ENCODE measurements around the gene SPON2. TPM values are rescaled to one million over a fixed set of nuclear protein-coding genes. Genes with fewer than 3 reads are reported as not detected.

Gene SPON2
- total and polyA plus RNA-seq, 8 donors, result 3.1 to 45.2 (median 11.0) TPM

DNA sequence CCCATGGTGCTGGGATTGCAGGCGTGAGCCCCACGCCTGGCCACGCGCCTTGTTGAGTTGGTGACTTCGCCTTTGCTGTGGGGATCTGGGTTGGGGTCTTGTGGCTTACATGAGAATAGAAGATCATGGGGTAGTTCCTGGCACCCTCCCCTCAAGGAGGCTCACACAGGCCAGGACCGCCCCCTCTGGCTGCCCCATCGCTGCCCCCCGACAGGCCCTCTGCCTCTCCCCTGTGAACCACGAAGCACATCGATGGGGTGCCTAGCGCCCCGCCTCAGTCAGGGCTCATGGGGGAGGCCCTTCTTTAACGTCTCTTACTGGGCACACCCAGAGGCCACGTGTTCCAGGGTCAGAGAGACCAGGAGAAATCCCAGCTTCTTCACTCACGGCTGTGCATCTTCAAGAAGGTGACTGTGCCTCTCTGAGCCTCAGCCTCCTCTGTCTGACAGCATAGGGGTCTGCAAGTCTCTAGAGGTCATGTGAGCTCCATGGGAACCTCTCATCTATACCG lies 23.6 kb upstream of the SPON2 start:
- peak in 1 of 6 donors; percentile 63 for DNase-seq
- H3K4me1 ChIP-seq, result peaks cover 14 to 17% (median 16%) of the 10 kb centered on the region in 3 donors

DNA sequence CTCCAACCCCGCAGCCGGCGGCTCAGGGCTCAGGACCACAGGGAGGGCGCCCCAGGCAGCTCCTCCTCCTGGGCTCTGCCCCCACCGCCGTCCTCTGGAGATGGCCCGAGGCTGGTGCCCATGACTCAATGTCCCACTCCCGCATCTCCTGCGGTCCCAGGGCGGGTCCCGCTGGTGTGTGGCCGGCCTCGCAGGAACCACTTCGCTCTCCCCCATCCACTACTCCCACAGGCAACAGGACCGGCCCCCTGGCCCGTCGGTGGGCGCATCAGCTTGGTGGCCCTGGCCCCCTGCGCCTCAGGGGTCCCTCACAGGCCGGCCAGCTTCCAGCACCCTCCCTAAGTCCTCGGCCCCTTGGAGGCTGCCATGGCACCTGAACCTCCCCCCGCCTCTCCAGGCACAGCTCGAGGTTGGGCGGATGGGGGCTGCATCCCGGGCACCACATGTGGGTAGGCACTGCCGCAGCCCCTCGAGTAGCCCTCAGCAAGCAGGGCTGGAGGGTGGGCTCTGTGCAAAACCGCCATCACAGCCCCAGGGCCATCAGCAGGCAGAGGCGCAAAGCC lies 22.8 kb upstream of the SPON2 start:
- no peaks in the 10 kb centered on the region for H3K36me3 ChIP-seq
- peaks cover 14 to 17% (median 16%) of the 10 kb centered on the region in 3 donors for H3K4me1 ChIP-seq
- intact Hi-C loops (cut with DNase I), result no loop called here
- TF ChIP-seq, protein P1, sequence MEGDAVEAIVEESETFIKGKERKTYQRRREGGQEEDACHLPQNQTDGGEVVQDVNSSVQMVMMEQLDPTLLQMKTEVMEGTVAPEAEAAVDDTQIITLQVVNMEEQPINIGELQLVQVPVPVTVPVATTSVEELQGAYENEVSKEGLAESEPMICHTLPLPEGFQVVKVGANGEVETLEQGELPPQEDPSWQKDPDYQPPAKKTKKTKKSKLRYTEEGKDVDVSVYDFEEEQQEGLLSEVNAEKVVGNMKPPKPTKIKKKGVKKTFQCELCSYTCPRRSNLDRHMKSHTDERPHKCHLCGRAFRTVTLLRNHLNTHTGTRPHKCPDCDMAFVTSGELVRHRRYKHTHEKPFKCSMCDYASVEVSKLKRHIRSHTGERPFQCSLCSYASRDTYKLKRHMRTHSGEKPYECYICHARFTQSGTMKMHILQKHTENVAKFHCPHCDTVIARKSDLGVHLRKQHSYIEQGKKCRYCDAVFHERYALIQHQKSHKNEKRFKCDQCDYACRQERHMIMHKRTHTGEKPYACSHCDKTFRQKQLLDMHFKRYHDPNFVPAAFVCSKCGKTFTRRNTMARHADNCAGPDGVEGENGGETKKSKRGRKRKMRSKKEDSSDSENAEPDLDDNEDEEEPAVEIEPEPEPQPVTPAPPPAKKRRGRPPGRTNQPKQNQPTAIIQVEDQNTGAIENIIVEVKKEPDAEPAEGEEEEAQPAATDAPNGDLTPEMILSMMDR (IDR thresholded peaks at IDR 0.05), result no peak
- no peak overlapping the region for H3K27ac ChIP-seq
- H3K27me3 ChIP-seq, result no peaks in the 10 kb centered on the region
- no peaks in the 10 kb centered on the region for H3K9me3 ChIP-seq
- FAIRE-seq, result no peak
- peak in 1 of 6 donors; percentile 79 for DNase-seq
- ATAC-seq, result no peak
- H3K4me3 ChIP-seq, result no peak overlapping the region
- 82 to 88% methylated on average over 25 to 29 of the region's 29 CpGs for WGBS, 2 donors

More for the DNA sequence above, 23.6 kb upstream of the SPON2 start:
- no peaks in the 10 kb centered on the region for H3K9me3 ChIP-seq
- TF ChIP-seq, protein P1 (IDR thresholded peaks at IDR 0.05), result no peak
- H3K4me3 ChIP-seq, result no peak overlapping the region
- FAIRE-seq (no peak), ATAC-seq (no peak)
- intact Hi-C loops (cut with DNase I), result no loop called here
- 88 to 90% methylated on average over 16 of the region's 16 CpGs for WGBS, 2 donors
- H3K27me3 ChIP-seq, result no peaks in the 10 kb centered on the region
- no peak overlapping the region for H3K27ac ChIP-seq
- H3K36me3 ChIP-seq, result no peaks in the 10 kb centered on the region

DNA sequence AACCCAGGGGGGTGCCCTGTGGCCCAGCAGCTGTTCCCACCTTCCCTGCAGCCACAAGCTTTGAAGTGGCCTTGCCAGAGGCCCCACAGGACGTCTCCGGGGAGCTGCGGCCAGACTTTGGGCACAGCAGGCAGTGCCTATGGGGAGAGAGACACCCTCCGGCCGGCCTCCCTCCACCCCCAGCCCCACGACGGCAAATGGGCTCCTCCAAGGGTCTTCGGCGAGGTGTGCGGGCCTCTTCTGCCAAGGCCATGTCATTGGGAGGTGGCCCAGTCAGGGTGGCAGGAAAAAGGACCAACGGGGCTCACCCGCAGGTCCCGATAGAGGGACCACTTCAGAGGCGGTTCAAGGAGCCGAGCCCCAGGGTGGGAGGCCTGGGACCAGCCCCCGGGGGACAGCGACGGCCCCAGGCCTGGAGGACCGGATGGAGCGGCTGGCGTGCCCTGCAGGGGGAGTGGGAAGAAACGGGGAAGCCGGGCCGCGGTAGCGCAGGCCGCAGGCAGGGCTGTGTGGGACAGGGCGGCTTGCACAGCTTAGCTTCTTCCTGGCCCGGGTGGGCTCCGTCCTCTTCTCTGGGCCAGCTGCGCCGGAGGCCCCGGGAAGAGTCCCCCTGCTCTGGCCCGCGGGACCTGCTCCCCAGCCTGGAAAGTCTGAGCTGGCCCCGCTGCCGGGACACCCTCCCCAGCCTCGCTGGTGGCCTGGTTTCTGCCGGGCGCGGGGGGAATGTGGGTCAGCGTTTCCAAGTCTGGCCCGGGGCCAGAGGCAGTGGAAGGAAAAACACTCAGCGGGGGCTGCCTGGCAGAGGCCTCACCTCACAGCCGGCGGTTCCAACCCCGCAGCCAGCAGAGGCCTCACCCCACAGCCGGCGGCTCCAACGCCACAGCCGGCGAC lies 21.9 kb upstream of the SPON2 start:
- DNase-seq (peak in 4 of 6 donors; percentile 11 to 80 (median 64)), ATAC-seq (no peak), FAIRE-seq (no peak)
- intact Hi-C loops (cut with DNase I), result no loop called here
- Histone ChIP-seq H3K9me3 (no peaks in the 10 kb centered on the region), H3K27me3 (no peaks in the 10 kb centered on the region), H3K4me1 (peaks cover 14 to 17% (median 16%) of the 10 kb centered on the region in 3 donors), H3K27ac (no peak overlapping the region), H3K36me3 (no peaks in the 10 kb centered on the region), H3K4me3 (no peak overlapping the region)
- 69 to 75% methylated on average over 49 to 52 of the region's 52 CpGs for WGBS, 2 donors
- TF ChIP-seq, protein P1 (IDR thresholded peaks at IDR 0.05), result no peak

DNA sequence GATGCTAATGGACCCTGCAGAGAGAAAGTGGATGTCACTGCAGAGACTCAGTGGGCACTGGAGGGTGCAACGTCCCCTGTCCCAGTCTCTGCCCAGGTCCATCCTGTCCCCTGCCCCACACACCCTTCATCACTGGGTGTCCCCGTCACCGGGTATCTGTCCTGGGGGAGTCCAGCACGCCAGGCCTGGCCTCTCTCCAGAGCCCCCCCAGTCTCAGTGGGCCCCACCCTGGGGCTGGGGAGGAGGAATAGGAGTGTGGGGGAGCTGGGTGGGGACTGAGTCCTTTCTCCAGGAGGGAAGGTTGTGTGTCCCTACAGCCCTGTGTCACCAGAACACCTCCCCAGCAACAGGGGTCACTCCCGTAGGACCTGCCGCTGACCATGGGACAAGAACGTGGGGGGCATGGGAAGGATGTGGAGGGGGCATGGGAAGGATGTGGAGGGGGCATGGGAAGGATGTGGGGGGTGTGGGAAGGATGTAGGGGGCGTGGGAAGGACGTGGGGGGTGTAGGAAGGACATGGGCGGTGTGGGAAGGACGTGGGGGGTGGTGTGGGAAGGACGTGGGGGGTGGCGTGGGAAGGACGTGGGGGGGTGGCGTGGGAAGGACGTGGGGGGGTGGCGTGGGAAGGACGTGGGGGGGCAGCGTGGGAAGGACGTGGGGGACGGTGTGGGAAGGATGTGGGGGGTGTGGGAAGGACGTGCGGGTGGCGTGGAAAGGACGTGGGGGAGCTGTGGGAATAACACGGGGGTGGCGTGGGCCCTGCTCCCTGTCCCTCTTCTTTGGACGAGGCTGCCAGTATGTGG lies 21.0 kb upstream of the SPON2 start:
- FAIRE-seq, result no peak
- intact Hi-C loops (cut with DNase I), result no loop called here

More for the DNA sequence above, 21.0 kb upstream of the SPON2 start:
- DNase-seq (peak in 3 of 6 donors; percentile 44 to 65 (median 47)), ATAC-seq (no peak)
- Histone ChIP-seq H3K36me3 (no peaks in the 10 kb centered on the region), H3K9me3 (no peaks in the 10 kb centered on the region), H3K27me3 (no peaks in the 10 kb centered on the region), H3K4me3 (no peak overlapping the region), H3K4me1 (peaks cover 14 to 17% (median 16%) of the 10 kb centered on the region in 3 donors), H3K27ac (peak overlapping the region in 1 of 4 donors; percentile 76)
- TF ChIP-seq, protein P1 (IDR thresholded peaks at IDR 0.05), result no peak
- 47 to 60% methylated on average over 20 to 28 of the region's 28 CpGs for WGBS, 2 donors

Data from pancreas (tissue), 10 donors.